SK-N-SH (cell line): ENCODE results near the gene AGBL1.

Source experiments
- CTCF ChIP-seq: fragments of 200-600 bp; sonication (generic); IDR thresholded peaks from 2 replicates; pipeline ENCODE4 v1.6.1; 2017; ENCODE audit warnings: antibody characterized with exemption, mild to moderate bottlenecking, moderate library complexity
- ELF1 ChIP-seq: IDR thresholded peaks from 2 replicates; pipeline ENCODE4 v1.4.0; 2012
- FOXM1 ChIP-seq: IDR thresholded peaks from 2 replicates; pipeline ENCODE4 v1.4.0; 2012; ENCODE audit warnings: low read depth, mild to moderate bottlenecking
- MAX ChIP-seq: IDR thresholded peaks from 2 replicates; pipeline ENCODE4 v1.4.0; 2012; ENCODE audit warnings: low read depth
- POLR2AphosphoS5 ChIP-seq: IDR thresholded peaks from 2 replicates; pipeline ENCODE4 v1.6.1; 2012; ENCODE audit warnings: low read depth, low read length
- RAD21 ChIP-seq: IDR thresholded peaks from 2 replicates; pipeline ENCODE4 v1.6.1; 2012; ENCODE audit warnings: mild to moderate bottlenecking, low read length
- RFX5 ChIP-seq: IDR thresholded peaks from 2 replicates; pipeline ENCODE4 v1.6.1; 2012; ENCODE audit warnings: mild to moderate bottlenecking, improper control_type of control experiment, low read length
- SIN3A ChIP-seq: IDR thresholded peaks from 2 replicates; pipeline ENCODE4 v1.6.1; 2012; ENCODE audit warnings: low read depth, mild to moderate bottlenecking, low read length, moderate library complexity, borderline replicate concordance
- YY1 ChIP-seq: IDR thresholded peaks from 2 replicates; pipeline ENCODE4 v1.4.0; 2012; ENCODE audit warnings: low read depth, mild to moderate bottlenecking

GRCh38 chr15:86278586-86278985 is 198.9 kb downstream of the AGBL1 start:
- TF ChIP-seq CTCF (no peak), YY1 (no peak), RAD21 (no peak), POLR2AphosphoS5 (no peak), ELF1 (no peak), SIN3A (no peak), MAX (no peak), FOXM1 (no peak), RFX5 (no peak)
